GM21528 (cell line): ENCODE results near the gene SMAD2.
"Not testable (repeated sequence)": the region's sequence is repeated elsewhere in the genome, so short reads cannot be mapped to it uniquely, and the experiment has no call there.

Source experiments
- ATAC-seq: cut with Tn5 transposase; IDR thresholded peaks from one replicate; pipeline ENCODE4 v1.9.1; 2021; ENCODE audit warnings: mild to moderate bottlenecking, moderate library complexity; ENCODE audit not compliant: unreplicated experiment, low FRiP score

SMAD2 gene

GRCh38 chr18:47863041-47863440 lies 67.4 kb downstream of the SMAD2 start:
- no peak for ATAC-seq

DNA sequence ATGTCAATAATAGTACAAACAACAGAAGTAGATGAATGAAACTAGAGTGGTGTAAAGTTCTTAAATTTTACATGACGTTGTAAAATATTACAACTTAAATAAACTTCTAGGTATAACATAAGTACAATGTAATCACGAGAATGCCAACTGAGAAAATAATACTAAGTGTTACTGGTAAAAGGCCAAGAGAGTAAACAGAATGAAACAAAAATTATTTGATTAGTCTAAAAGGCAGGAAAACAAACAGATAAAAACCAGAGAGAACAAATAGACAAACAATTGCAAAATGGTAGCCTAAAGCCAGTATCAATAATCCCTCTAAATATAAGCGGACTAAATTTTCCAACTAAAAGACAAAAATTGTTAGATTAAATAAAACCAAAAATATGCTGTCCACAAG lies 71.9 kb downstream of the SMAD2 start:
- ATAC-seq: no peak

- no peak for ATAC-seq
Measured at GRCh38 chr18:47847635-47848034, 82.8 kb downstream of the SMAD2 start.

DNA sequence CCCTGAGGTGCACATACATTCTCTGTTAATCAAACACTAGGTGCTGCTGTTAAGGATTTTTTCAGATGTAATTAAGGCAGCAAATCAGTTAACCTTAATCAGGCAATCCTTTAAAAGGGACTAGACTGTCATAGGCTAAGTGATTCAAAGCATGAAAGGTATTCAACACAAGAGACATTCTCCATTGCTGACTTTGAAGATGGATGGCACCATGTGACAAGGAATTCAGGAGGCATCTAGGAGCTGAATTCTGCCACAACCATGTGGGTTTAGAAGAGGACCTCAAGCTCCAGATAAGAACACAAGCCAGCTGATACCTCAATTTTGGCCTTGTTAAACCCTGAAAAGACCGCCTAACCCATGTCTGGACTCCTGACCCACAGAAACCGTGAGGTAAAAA lies 84.0 kb downstream of the SMAD2 start:
- no peak for ATAC-seq

DNA sequence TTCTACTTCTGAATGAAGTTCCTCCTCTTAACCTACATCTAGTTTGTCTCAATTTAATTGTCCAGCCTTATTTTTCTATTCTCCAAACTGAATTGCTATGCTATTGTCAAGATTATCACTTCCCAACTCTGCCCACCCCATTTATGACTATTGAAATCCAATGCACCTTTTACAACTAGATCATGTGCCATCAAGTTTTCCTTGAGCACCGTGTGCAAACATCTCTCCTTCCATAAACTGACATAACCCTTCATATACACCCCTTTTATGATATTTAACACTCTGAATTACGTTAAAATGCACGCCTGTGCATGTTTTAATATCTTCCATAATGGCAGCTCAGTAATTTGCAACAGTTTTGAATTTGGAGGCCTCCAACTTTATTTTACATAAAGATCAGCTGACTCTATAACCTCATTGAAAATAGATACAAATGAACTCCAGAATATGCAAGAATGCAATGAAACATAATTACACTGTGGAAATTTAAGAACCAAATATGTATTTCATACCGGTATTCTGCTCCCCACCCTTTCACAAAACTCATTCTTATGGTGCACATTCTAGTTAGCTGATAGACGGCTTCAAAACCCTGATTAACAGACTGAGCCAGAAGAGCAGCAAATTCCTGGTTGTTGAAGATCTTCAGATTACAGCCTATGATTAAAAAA lies 85.5 kb downstream of the SMAD2 start:
- no peak for ATAC-seq

GRCh38 chr18:47842836-47843235 lies 87.6 kb downstream of the SMAD2 start:
- ATAC-seq: no peak

GRCh38 chr18:47838396-47838795 lies 92.1 kb downstream of the SMAD2 start:
- no peak for ATAC-seq

- no peak for ATAC-seq
Measured at GRCh38 chr18:47832348-47832747, 98.1 kb downstream of the SMAD2 start.

DNA sequence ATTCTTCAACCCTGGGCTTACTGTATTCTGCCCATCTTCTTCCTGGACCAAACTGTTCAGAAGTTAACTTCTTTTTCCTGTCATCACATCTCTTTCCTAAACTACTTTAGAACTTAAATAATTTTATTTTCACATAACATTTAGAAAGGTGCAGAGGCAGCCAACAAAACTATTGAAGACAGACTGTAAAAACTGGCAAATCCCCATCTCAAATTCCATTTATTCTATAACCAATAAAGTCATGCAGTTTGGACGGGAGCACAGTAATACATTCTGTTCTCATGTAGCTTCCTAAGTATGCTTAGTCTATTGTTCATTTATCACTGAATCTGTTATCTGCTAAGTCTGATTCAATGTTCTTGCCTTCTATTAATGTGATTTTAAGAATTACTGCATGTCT lies 99.1 kb downstream of the SMAD2 start:
- no peak for ATAC-seq

DNA sequence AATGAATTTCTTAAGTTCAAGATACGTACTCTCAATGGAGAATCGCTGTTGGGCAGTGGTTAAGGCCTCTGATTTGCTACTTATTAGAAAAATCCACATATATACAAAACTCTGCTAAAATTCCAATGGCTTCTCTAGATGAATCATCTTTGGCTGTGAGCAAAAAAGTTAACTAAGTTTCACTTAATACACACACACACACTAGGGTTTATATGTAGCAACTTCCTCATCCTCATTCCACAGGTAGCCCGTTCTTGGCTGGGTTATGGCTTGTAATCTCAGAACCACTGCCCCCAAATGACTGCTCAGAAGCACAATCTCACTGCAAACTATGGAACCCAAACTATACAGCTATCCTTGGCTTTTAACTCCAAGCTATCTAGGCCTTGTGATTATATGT lies 99.7 kb downstream of the SMAD2 start:
- ATAC-seq: no peak

DNA sequence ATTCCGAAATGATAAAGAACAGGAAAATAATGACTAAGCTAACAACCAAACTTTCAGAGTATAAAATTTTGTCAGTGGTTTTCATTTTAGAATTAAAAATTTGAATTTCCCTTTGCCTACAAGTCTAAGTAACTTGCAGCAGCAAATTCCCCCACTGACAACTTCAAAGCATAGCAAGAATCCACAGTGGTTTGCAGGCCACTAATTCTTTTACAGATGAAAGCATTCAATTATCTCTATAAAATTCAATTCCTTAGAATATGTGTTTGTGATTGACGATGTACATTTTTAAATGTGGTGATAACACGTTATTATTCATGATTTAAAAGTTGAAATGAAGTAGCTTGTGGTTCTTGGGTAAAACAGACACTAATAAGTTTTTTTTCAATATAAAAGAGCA lies 100.6 kb downstream of the SMAD2 start:
- ATAC-seq: no peak

- ATAC-seq: not testable (repeated sequence)
Measured at GRCh38 chr18:47828031-47828430, 102.4 kb downstream of the SMAD2 start.

DNA sequence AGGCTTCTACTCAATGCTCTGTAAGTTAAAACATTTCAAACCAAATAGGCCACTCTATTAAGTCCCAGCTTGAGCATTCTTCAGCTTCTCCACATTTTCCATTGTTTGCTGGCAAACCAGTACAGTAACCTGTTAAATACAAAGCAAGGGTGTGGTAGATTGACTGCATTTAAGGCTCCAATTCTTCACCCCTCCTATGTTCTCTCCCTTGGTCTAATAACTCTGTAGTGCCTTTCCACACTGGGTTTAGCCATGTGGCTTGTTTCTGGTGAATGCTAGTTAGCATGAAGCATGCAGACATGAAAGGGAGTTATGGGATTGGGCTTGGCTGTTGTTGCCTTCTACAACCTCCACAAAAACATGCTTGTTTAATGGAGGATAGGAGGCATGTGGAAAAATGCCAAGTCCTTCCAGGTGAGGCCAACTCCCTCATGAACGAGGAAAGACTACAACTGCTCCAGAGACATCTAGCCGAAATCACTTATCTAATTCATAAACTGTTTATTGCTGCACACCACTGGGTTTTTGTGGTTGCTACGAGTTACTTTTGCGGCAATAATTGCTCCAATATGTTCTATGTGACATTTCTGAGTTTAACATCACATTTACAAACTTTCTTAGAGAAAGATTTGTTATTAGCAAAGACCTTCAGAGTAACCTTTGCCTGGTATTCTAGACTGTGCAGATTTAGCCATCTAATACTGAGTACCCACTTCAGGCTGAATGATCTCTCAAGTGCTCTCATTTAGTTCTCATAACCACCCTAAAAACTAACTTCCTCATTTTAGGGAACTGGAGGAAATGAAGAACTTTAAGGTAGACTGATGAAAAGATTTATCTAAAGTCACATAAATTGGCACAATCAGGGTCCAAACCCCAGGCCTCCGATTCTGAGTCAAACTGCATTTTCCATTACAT lies 104.0 kb downstream of the SMAD2 start:
- ATAC-seq: no peak

DNA sequence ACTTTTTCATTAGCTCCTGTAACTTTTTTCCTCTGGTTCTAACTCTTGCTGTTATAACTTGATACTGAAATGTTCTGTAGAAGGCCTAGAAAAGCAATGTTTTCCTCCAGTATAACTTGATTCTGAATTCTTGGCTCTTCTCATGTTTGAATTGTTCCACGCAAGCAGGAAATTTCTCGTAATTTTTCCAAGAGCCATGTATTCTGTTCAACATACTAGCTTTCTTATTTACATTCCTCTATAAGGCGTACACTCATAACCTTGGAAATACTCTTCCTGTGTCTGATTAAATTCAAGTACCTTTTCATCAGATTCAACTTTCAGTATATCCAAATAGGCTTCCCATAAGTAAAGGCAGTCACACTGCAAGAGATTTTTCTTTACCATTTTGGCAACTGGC lies 109.1 kb downstream of the SMAD2 start:
- ATAC-seq: no peak

GRCh38 chr18:47817795-47818077 lies 112.7 kb downstream of the SMAD2 start:
- ATAC-seq: no peak

GRCh38 chr18:47817017-47817794 lies 113.3 kb downstream of the SMAD2 start:
- no peak for ATAC-seq

GRCh38 chr18:47815486-47816270 lies 114.8 kb downstream of the SMAD2 start:
- no peak for ATAC-seq

- no peak for ATAC-seq
Measured at GRCh38 chr18:47809420-47809819, 121.0 kb downstream of the SMAD2 start.

DNA sequence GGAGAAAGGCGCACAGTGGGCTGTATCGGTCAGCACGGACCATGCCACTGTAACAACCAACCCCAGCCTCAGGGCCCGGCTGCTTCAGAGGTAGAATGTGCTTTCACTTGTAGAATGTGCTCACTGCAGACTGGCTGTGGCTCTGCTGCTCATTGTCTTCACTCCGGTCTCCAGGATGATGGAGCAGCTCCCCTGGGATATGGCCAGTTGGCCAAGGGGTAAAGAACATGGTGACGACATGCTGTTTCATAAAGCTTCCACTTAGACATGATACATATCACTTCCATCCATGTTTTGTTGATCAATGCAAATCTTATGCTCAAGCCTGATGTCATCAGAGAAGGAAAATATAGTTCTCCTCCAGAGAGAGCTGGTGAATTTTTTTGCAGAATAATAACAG lies 127.7 kb downstream of the SMAD2 start:
- no peak for ATAC-seq

DNA sequence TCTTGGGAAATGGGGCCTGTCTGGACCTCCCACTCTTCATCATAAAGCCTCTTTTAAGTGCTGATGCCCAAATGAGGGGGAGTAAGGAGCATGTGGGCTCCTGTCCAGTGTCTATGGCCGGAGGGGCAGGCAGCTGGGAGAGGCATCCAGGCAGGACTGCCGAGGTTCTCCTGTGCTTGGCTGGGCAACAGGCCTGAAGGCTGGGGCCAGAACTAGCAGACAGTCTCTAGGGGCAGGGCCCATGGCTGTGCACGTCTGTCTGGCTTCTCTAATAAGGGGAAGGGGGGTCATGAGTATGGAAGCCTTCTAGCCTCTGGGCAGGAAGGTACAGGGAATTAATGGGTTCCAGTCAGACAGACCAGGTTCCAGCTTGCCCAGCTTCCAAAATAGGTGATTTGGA lies 128.6 kb downstream of the SMAD2 start:
- ATAC-seq: no peak

- no peak for ATAC-seq
Measured at GRCh38 chr18:47800756-47801155, 129.7 kb downstream of the SMAD2 start.
